ENCODE measurements around the gene TMBIM1.

- TF ChIP-seq CTCF (IDR thresholded peaks at IDR 0.05) (no peak), POLR2AphosphoS5 (IDR thresholded peaks at IDR 0.05) (no peak), POLR2A (IDR thresholded peaks at IDR 0.05) (no peak)
These were observed 29.4 kb downstream of the TMBIM1 start for GRCh38 chr2:218262631-218263586.

Data from stomach (tissue), 4 donors.